Upper lobe of left lung (tissue), 6 donors: ENCODE results near the gene DCTN3. TPM values are rescaled to one million over a fixed set of nuclear protein-coding genes. Genes with fewer than 3 reads are reported as not detected.

Experiments
- ATAC-seq, 2 donors: fragments of 200-7000 bp; cut with Tn5 transposase; one replicate each; pipeline ENCODE4 v1.9.1; 2022; ENCODE audit warnings: mild to moderate bottlenecking in 2 of 2, moderate library complexity in 2 of 2; ENCODE audit not compliant: low FRiP score in 2 of 2
- DNase-seq, 2 donors: peaks; one replicate each; pipeline ENCODE4 v3.0.0-alpha.2; 2019 to 2020
- H3K27ac ChIP-seq, 4 donors: fragments of 200-600 bp; sonication (generic); one replicate each; pipeline ENCODE4 v1.5.1; 2016 to 2019
- H3K27me3 ChIP-seq, 4 donors: fragments of 200-600 bp; sonication (generic); one replicate each; pipeline ENCODE4 v1.5.1; 2017 to 2019
- H3K36me3 ChIP-seq, 4 donors: fragments of 200-600 bp; sonication (generic); one replicate each; pipeline ENCODE4 v1.5.1; 2016 to 2019
- H3K4me1 ChIP-seq, 4 donors: fragments of 200-600 bp; sonication (generic); one replicate each; pipeline ENCODE4 v1.5.1; 2018 to 2019
- H3K4me3 ChIP-seq, 4 donors: fragments of 200-600 bp; sonication (generic); one replicate each; pipeline ENCODE4 v1.5.1; 2017 to 2019; ENCODE audit warnings: mild to moderate bottlenecking in 2 of 4, moderate library complexity in 1 of 4
- H3K9me3 ChIP-seq, 4 donors: fragments of 200-600 bp; sonication (generic); one replicate each; pipeline ENCODE4 v1.5.1; 2018 to 2019
- CTCF ChIP-seq, 6 experiments: fragments of 450-650 bp in 4 of 6; fragments of 200-600 bp in 2 of 6; sonication (generic) in 2 of 6; IDR thresholded peaks; one replicate each; pipeline ENCODE4 v1.5.1; 2016 to 2019; ENCODE audit warnings: antibody characterized with exemption in 6 of 6
- EP300 ChIP-seq, 4 donors: sonication (generic); formaldehyde crosslinking; IDR thresholded peaks; one replicate each; pipeline ENCODE4 v1.5.1; 2017; ENCODE audit warnings: antibody characterized with exemption in 4 of 4, control low read depth in 2 of 4
- POLR2A ChIP-seq, 4 donors: fragments of 450-650 bp; IDR thresholded peaks; one replicate each; pipeline ENCODE4 v1.5.1; 2016 to 2017; ENCODE audit warnings: antibody characterized with exemption in 4 of 4, mild to moderate bottlenecking in 2 of 4
- POLR2AphosphoS5 ChIP-seq, 2 donors: sonication (generic); formaldehyde crosslinking; IDR thresholded peaks; one replicate each; pipeline ENCODE4 v1.5.1; 2017; ENCODE audit warnings: antibody characterized with exemption in 2 of 2
- WGBS, 2 donors: methylation state at CpG; one replicate each; pipeline ENCODE4 v1.1.5; 2017 to 2018; 5-methylcytosine and 5-hydroxymethylcytosine counted together
- total RNA-seq, 6 donors: library from RNA; depleted of rRNA in 4 of 6; stranded (reverse); fragments of >200 nt in 4 of 6; gene quantifications; one replicate each; pipeline versions ENCODE4 v1.1.0 to v1.2.1, GENCODE V29; 2016 to 2021
- donor health status: DM: no; HTN: no; CAD: no; lungs with moderate emphysema.
- donor health status: DM: no; HTN: yes; CAD: no; lungs with severe emphysema.

DCTN3 gene
- total RNA-seq, 6 donors from 2014 or later = 26.2 to 92.6 (median 68.1) TPM

DNA sequence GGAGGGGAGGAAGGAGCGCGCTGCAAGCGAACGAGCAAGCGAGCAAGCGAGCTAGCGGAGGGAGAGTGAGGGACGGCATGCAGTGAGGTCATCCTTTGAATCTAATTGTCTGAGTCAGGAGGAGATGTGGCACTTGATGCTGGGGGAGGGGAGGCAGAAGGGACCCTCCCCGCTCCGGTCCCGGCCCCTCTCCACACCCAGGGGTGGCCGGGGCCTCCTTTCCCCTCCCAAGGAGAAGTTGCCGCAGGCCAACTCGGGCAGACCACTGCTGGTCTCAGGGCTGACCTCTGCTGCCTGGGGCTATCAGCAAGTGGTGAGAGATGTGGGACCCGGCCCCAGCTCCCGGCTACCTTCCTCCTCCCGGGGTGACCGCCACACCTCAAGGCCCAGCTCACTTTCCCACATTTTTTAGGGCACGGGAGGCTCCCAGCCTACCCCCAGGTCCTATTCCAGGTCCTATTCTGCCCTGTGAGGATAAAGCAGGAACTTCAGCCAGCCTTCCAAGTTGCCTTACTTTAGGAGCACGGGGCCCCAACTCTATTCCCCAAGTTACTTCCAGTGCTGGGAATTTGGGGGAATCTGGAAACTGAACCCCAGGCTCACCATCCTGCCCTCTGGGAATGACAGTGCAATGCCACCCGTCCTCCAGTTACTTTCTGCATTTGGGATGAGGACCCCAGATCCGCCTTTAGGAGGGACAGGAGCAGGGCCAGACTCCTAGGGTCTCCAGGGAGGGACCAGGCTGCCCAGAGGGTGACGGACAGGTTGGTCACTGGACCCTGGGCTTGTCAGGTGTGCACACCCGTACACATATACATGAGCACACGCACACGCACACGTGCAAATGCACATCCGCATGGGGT, 41.8 kb downstream of the DCTN3 start:
- Histone ChIP-seq H3K4me3 (peak overlapping the region in 3 of 4 donors; percentile 24 to 31 (median 29)), H3K36me3 (no peaks in the 10 kb centered on the region), H3K9me3 (no peaks in the 10 kb centered on the region), H3K27me3 (peaks cover 0 to 27% (median 15%) of the 10 kb centered on the region in 4 donors), H3K27ac (no peak overlapping the region), H3K4me1 (peaks cover 9 to 21% (median 11%) of the 10 kb centered on the region in 4 donors)
- WGBS, 2 donors = 12 to 22% methylated on average over 17 to 26 of the region's 28 CpGs
- TF ChIP-seq POLR2A (IDR thresholded peaks at IDR 0.05) = no peak
- TF ChIP-seq EP300 (IDR thresholded peaks at IDR 0.05) = no peak
- TF ChIP-seq POLR2AphosphoS5 (IDR thresholded peaks at IDR 0.05) = no peak
- no peak for TF ChIP-seq CTCF (IDR thresholded peaks at IDR 0.05)
- peak in 1 of 2 donors; percentile 55 for ATAC-seq
- DNase-seq = peak in 1 of 2 donors; percentile 75

DNA sequence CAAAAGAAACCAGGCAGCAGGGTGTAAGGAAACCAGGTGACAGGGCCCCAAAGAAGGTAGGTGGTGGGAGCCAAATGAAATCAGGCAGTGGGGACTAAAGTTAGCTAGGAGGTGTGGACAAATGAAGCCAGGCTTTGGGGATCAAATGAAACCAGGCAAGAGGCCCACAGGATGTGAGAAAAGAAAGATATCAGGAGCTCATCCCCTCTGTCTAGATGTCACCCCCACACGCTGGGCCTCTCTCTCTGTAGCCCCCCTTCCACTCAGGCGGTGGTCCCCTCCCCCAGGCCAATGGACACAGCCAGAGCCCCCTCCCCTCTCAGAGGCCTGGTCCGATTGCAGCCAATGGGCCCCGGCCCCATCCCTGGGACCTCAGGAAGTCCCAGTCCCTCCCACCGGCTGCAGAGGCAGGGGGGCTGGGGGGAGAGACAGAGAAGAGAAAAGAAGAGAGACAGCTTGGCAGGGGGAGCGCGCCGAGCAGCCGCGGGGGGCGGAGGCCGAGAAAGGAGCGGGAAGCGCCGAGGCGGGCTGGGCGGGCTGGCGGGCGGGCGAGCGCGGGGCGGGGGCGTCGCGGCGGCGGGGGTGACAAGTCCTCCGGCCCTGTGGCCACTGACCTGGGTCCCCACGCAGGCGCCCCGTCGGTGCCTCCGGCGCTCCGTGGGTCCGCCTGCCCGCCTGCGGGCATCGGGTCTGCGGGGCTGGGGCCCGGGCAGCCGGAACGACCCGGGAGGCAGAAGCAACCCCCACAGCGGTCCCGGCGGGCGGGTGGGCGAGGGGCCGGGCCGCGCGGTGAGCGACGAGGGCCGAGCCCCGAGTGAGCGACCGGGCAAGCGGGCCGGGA, 42.7 kb downstream of the DCTN3 start:
- ATAC-seq = no peak
- Histone ChIP-seq H3K27ac (no peak overlapping the region), H3K9me3 (no peaks in the 10 kb centered on the region), H3K27me3 (peaks cover 0 to 27% (median 15%) of the 10 kb centered on the region in 4 donors), H3K4me1 (peaks cover 9 to 21% (median 11%) of the 10 kb centered on the region in 4 donors), H3K36me3 (no peaks in the 10 kb centered on the region), H3K4me3 (peak overlapping the region in 3 of 4 donors; percentile 24 to 31 (median 29))
- TF ChIP-seq POLR2AphosphoS5 (IDR thresholded peaks at IDR 0.05) = no peak
- no peak for TF ChIP-seq EP300 (IDR thresholded peaks at IDR 0.05)
- TF ChIP-seq CTCF (IDR thresholded peaks at IDR 0.05) = no peak
- no peak for TF ChIP-seq POLR2A (IDR thresholded peaks at IDR 0.05)
- DNase-seq = peak in 1 of 2 donors; percentile 80
- 4 to 27% methylated on average over 2 to 22 of the region's 62 CpGs for WGBS, 2 donors

DNA sequence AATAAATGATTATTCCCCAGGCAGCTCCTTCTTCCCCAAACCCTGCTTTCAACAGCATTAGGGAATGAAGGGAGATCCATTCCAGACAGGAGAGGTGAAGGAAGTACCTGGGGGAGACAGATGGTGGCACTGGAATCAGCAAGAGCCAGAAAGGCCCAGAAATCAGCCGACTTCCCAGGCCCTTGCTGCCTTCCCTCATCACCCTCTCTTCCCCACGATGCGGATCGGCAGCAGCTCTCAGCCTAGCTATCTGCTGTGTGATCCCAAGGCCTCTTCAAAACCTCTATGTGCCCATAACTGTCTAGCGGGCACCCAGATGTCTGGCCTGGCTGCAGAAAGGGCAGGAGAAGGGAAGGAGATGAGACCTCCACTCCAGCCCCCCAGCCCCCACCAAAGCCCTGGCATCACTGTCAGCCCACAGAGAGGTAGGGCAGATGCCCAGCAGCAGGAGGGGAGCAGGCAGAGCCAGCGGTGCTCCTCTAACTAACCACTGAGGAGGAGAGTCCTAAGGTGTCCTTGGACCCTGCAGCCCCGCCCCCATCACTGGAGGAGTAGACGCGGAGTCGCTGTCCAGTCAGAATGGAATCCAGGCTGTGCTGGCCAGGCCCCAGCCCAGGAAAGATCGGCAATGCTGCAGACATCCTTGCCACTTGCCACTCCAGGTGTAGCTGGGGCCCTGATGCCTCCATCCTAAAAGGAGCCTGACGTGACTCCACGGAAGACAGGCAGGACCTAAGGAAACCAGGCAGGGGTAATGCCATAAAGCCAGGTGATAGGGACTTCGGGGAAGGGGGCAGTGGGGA, 43.5 kb downstream of the DCTN3 start:
- Histone ChIP-seq H3K27ac (no peak overlapping the region), H3K27me3 (peaks cover 0 to 27% (median 15%) of the 10 kb centered on the region in 4 donors), H3K4me3 (no peak overlapping the region), H3K9me3 (no peaks in the 10 kb centered on the region), H3K4me1 (peaks cover 9 to 21% (median 11%) of the 10 kb centered on the region in 4 donors), H3K36me3 (no peaks in the 10 kb centered on the region)
- DNase-seq (no peak), ATAC-seq (no peak)
- WGBS, 2 donors = 54 to 69% methylated on average over 10 to 14 of the region's 14 CpGs
- TF ChIP-seq POLR2A (IDR thresholded peaks at IDR 0.05) (no peak), EP300 (IDR thresholded peaks at IDR 0.05) (no peak), POLR2AphosphoS5 (IDR thresholded peaks at IDR 0.05) (no peak), CTCF (IDR thresholded peaks at IDR 0.05) (no peak)

DNA sequence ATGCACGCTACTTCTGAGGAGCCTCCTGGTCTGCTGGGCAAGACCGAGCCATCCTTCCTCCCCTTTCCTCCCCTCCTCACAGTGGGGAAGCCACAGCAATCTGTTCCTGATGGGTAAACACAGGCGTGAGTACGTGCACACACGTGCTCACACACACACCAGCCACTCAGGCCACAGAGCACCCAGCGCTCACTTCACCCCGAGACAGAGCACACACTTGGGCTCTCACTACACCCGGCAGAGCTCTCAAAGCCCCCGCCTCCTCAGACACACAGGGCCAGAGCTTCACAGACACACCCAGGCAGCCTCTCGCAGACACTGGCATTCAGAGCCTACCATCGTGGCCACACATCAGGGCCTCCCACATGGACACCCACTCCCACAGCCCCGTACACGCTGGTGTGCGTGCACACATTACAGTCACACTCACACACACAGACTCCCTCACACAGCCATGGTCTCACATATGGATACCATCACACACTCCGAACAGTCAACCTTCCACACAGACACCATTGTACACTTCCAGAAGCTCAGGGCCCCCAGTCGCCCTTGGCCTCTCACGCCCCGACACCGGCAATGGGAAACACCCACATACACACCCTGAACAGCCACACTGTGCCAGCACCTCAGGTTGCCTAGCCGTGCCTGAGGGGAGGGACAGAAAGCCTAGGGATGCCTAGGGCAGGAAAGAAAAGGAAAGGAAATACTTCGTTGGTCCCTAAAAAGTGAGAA, 44.3 kb downstream of the DCTN3 start:
- Histone ChIP-seq H3K27ac (no peak overlapping the region), H3K4me1 (peaks cover 9 to 21% (median 11%) of the 10 kb centered on the region in 4 donors), H3K27me3 (peaks cover 0 to 27% (median 15%) of the 10 kb centered on the region in 4 donors), H3K9me3 (no peaks in the 10 kb centered on the region), H3K4me3 (no peak overlapping the region), H3K36me3 (no peaks in the 10 kb centered on the region)
- TF ChIP-seq EP300 (IDR thresholded peaks at IDR 0.05) = no peak
- TF ChIP-seq POLR2A (IDR thresholded peaks at IDR 0.05) = no peak
- no peak for TF ChIP-seq POLR2AphosphoS5 (IDR thresholded peaks at IDR 0.05)
- no peak for TF ChIP-seq CTCF (IDR thresholded peaks at IDR 0.05)
- ATAC-seq (no peak), DNase-seq (peak in 1 of 2 donors; percentile 45)
- WGBS, 2 donors = 57 to 61% methylated on average over 18 to 21 of the region's 21 CpGs
